Measurements from ENCODE around the gene CD81.

CD81 gene

DNA sequence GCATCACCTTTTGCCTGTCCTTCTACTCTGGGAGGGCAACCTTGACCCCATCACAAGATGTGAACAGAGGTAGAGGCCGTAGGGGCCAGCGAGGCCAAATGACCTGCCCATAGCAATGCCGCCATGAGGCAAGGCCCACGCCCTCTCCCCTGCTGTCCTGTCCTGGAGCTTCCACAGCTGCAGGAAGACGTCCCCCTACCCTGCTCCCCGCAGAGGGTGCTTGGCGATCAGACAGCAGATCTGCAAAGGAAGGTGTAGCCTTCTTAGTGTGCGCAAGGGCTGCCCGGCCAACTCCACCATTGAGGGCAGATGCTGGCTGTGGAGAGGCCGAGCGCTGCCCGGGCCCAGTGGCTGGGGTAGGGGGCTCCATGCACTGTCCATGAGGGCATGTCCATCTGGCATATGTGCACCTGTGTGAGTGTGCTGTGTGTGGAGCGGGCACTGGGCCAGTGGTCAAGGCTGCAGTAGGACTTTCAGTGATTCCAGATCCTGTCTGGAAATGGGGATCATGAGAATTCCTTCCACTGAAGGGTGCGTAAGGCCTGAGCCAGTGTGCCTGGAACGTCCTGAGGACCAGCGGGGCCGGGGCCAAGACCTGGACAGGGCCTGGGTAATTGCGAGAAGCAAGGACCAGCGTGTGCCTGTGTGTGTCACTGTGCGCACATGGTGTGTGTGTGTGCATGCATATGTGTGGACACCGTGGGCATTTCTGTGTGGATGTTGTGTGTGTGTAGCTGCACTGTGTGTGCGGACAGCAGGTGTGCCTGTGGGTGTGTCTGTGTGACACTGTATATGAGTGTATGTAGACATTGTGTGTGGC is 56.2 kb downstream of the CD81 start:
- Mint-ChIP-seq H3K4me3 (no peak overlapping the region), H3K27ac (no peak overlapping the region), H3K9me3 (no peaks in the 10 kb centered on the region), H3K4me1 (no peaks in the 10 kb centered on the region), H3K36me3 (ENCODE audit: low read depth) (no peaks in the 10 kb centered on the region), H3K27me3 (ENCODE audit: low read depth) (peaks cover 13% of the 10 kb centered on the region)
- TF ChIP-seq, protein P1, sequence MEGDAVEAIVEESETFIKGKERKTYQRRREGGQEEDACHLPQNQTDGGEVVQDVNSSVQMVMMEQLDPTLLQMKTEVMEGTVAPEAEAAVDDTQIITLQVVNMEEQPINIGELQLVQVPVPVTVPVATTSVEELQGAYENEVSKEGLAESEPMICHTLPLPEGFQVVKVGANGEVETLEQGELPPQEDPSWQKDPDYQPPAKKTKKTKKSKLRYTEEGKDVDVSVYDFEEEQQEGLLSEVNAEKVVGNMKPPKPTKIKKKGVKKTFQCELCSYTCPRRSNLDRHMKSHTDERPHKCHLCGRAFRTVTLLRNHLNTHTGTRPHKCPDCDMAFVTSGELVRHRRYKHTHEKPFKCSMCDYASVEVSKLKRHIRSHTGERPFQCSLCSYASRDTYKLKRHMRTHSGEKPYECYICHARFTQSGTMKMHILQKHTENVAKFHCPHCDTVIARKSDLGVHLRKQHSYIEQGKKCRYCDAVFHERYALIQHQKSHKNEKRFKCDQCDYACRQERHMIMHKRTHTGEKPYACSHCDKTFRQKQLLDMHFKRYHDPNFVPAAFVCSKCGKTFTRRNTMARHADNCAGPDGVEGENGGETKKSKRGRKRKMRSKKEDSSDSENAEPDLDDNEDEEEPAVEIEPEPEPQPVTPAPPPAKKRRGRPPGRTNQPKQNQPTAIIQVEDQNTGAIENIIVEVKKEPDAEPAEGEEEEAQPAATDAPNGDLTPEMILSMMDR (IDR thresholded peaks at IDR 0.05; ENCODE audit: unreplicated experiment in 3 of 3) = no peak

DNA sequence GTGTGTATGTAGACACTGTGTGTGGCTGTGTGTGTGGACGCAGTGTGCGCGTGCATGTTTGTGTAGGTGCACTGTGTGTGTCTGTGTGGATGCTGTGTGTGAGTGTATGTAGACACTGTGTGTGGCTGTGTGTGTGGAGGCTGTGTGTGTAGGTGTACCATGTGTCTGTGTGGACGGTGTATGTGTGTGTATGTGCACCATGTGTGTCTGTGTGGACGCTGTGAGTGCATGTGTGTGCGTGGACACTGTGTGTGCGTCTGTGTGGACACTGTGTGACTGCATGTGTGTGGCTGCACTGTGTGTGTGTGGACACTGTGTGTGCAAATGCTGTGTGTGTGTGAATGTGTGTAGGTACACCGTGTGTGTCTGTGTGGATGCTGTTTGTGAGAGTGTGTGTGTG is 56.9 kb downstream of the CD81 start:
- H3K36me3 Mint-ChIP-seq (ENCODE audit: low read depth) = no peaks in the 10 kb centered on the region
- no peak overlapping the region for H3K27ac Mint-ChIP-seq
- no peaks in the 10 kb centered on the region for H3K4me1 Mint-ChIP-seq
- H3K4me3 Mint-ChIP-seq = no peak overlapping the region
- TF ChIP-seq, protein P1 (IDR thresholded peaks at IDR 0.05; ENCODE audit: unreplicated experiment in 3 of 3) = no peak
- no peaks in the 10 kb centered on the region for H3K9me3 Mint-ChIP-seq
- peaks cover 20% of the 10 kb centered on the region for H3K27me3 Mint-ChIP-seq (ENCODE audit: low read depth)

DNA sequence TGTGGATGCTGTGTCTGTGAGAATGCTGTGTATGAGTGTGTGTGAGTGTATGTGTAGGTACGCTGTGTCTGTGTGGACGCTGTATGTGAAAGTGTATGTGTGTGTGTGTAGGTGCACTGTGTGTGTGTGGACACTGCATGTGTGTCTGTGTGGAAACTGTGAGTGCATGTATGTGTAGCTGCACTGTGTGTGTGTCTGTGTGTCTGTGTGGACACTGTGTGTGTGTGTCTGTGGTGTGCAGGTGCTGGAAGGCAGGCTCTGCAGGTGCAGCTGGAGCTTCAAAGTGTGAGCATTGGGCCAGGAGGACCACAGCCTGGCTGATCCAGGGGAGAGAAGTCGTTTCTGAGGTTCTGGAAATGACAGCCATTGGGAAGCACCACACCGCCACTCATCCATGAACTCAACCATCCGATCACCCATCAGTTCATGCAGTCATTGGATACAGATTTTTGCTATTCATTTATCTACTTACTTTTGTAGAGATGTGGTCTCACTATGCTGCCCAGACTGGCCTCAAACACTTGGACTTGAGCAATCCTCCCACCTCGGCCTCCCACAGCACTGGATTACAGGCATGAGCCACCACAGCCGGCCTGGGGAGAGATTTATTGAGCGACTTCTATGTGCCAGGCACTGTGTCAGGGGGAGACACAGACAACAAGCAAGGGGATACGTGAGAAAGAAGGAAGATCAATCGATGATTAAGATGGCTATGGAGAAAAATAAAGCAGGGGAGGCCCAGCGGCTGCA is 57.6 kb downstream of the CD81 start:
- peaks cover 24% of the 10 kb centered on the region for H3K27me3 Mint-ChIP-seq (ENCODE audit: low read depth)
- TF ChIP-seq, protein P1 (IDR thresholded peaks at IDR 0.05; ENCODE audit: unreplicated experiment in 3 of 3) = no peak
- no peak overlapping the region for H3K4me3 Mint-ChIP-seq
- no peaks in the 10 kb centered on the region for H3K9me3 Mint-ChIP-seq
- no peaks in the 10 kb centered on the region for H3K36me3 Mint-ChIP-seq (ENCODE audit: low read depth)
- no peaks in the 10 kb centered on the region for H3K4me1 Mint-ChIP-seq
- H3K27ac Mint-ChIP-seq = no peak overlapping the region

DNA sequence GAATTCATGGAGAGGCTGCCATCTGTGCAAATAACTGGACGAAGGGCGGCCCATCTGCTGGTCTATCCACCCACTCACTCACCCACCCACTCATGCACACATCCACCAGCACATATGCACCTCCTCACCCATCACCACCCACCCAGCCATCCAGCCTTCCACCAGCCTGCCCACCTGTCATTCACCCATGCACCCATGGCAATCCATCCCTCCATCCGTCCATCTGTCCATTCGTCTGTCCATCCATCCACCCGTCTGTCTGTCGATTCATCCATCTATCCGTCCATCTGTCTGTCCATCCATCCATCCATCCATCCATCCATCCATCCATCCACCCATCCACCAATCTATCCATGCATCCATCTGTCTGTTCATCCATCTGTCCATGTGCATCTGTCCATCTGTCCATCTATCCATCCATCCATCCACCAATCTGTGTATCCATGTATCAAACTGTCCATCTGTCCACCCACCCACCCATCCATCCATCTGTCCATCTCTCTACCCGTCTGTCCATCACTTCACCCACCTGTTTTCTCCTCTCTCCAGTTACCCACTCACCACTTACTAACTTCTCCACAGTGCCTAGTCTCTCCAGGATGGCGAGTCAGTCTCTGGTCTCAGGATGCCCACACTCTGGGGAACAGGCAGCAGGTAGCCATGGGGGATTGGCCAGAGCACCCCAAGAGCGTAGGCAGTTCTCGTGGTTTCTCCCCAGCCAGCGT is 58.3 kb downstream of the CD81 start:
- Mint-ChIP-seq H3K9me3 (no peaks in the 10 kb centered on the region), H3K27me3 (ENCODE audit: low read depth) (peaks cover 32% of the 10 kb centered on the region), H3K4me1 (no peaks in the 10 kb centered on the region), H3K4me3 (no peak overlapping the region), H3K27ac (no peak overlapping the region), H3K36me3 (ENCODE audit: low read depth) (no peaks in the 10 kb centered on the region)
- TF ChIP-seq, protein P1 (IDR thresholded peaks at IDR 0.05; ENCODE audit: unreplicated experiment in 3 of 3) = no peak

DNA sequence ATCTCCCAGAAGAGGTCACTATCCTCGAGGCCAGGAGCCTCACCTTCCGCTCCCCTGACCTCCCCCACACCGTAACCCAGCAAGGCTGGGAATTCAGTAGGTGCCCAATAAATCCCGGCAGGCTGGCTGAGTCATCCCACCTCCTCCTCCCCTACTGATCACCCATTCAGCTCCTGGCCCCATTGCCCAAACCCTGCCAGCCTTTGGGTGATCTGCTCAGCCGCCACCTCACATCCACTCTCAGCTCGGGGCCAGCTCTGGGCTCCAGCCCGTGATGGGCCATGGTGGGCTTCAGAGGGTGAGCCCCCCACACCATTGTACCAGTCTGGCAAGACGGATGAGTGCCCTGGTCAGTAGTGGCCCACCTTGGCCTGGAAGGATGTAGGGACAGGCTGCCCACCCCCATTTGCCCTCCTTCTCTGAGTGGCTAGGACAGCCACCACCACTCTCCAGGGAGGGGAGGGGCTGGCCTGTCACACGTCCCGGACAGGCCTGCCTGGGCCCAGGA is 59.0 kb downstream of the CD81 start:
- Mint-ChIP-seq H3K36me3 (ENCODE audit: low read depth) (no peaks in the 10 kb centered on the region), H3K27ac (no peak overlapping the region), H3K4me1 (no peaks in the 10 kb centered on the region), H3K9me3 (no peaks in the 10 kb centered on the region), H3K4me3 (no peak overlapping the region), H3K27me3 (ENCODE audit: low read depth) (peaks cover 38% of the 10 kb centered on the region)
- TF ChIP-seq, protein P1 (IDR thresholded peaks at IDR 0.05; ENCODE audit: unreplicated experiment in 3 of 3) = no peak

Data from nephron (organoid).